Measurements from ENCODE around the gene TMEM248. TPM values are rescaled to one million over a fixed set of nuclear protein-coding genes. Genes with fewer than 3 reads are reported as not detected.

The TMEM248 gene
- total and polyA plus RNA-seq, 2 experiments from 2014 or later, result 40.2 to 73.7 TPM

DNA sequence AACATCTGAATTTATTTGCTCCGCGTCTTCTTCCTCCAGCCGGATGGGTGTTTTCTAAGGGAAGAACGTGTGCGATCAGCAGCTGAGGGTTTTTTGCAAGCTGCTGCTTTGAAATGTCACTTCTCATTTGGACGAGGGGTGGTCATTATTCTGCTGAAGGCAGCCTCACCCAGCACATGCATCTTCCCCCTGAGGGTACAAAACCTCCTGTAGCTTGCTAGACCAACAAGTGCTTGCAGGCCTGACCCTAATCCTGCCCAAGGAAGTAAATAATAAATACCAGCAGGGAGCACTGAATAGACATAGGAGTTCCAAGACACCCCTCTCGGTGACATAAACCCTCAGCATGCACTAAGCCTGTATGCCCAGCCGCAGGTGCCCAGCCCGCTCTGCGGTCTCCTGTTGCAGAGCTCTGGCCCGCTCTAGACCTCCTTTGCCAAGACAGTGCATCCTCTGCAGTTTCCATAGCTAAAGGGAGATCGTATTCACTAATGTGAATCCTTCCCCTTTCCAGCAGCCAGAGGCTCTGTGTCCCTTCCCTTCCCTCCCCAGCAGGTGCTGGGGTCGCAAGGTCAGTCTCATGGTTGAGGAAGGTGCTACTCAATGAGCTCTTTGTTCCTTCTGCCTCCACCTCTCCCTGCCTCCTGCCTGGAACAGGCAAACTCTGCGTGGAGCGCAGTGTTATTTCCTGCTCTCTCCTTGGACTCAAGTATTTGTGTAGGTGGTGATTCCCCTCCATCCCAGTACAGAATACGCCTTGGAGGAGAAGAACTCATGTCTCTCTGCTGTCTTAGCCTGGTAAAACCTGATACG lies 37.7 kb downstream of the TMEM248 start:
- H2AFZ ChIP-seq, result no peak overlapping the region
- H3K4me3 ChIP-seq, result no peak overlapping the region
- peaks cover 4% of the 10 kb centered on the region for H3K27me3 Mint-ChIP-seq (ENCODE audit: insufficient read depth, low read depth, poor library complexity)
- H3K79me2 ChIP-seq (replicated peaks; ENCODE audit: insufficient read depth), result no peaks in the 10 kb centered on the region
- no peak overlapping the region for H3K27ac Mint-ChIP-seq
- peak; percentile 45; the same call in 2 of the 3 replicates for ATAC-seq
- H3K4me3 Mint-ChIP-seq, result no peak overlapping the region
- H3F3A ChIP-seq (replicated peaks; ENCODE audit: low read depth), result no peaks in the 10 kb centered on the region; the same call in 1 of the 2 replicates
- no peaks in the 10 kb centered on the region for H3K4me1 ChIP-seq (ENCODE audit: insufficient read depth)
- no peaks in the 10 kb centered on the region for H4K20me1 ChIP-seq (replicated peaks; ENCODE audit: insufficient read depth)
- H3K4me1 Mint-ChIP-seq, result peaks cover 2% of the 10 kb centered on the region; the same call in 1 of the 3 replicates
- peaks cover 34% of the 10 kb centered on the region; the same call in 2 of the 3 replicates for H3K36me3 Mint-ChIP-seq (ENCODE audit: low read depth)
- peaks cover 10% of the 10 kb centered on the region for H3K36me3 ChIP-seq (ENCODE audit: insufficient read depth)
- TF ChIP-seq ZNF331 (CRISPR knock-in tag; IDR thresholded peaks at IDR 0.05; ENCODE audit: low read depth) (no peak), JUNB (IDR thresholded peaks at IDR 0.05; ENCODE audit: unreplicated experiment) (no peak), EZH2phosphoT487 (IDR thresholded peaks at IDR 0.05; ENCODE audit: unreplicated experiment) (no peak), ZNF114 (CRISPR knock-in tag; IDR thresholded peaks at IDR 0.05) (no peak)
- TF ChIP-seq, protein P1, sequence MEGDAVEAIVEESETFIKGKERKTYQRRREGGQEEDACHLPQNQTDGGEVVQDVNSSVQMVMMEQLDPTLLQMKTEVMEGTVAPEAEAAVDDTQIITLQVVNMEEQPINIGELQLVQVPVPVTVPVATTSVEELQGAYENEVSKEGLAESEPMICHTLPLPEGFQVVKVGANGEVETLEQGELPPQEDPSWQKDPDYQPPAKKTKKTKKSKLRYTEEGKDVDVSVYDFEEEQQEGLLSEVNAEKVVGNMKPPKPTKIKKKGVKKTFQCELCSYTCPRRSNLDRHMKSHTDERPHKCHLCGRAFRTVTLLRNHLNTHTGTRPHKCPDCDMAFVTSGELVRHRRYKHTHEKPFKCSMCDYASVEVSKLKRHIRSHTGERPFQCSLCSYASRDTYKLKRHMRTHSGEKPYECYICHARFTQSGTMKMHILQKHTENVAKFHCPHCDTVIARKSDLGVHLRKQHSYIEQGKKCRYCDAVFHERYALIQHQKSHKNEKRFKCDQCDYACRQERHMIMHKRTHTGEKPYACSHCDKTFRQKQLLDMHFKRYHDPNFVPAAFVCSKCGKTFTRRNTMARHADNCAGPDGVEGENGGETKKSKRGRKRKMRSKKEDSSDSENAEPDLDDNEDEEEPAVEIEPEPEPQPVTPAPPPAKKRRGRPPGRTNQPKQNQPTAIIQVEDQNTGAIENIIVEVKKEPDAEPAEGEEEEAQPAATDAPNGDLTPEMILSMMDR (conservative IDR thresholded peaks at IDR 0.05; ENCODE audit: low read depth in 2 of 2), result no peak
- TF ChIP-seq, protein P2, sequence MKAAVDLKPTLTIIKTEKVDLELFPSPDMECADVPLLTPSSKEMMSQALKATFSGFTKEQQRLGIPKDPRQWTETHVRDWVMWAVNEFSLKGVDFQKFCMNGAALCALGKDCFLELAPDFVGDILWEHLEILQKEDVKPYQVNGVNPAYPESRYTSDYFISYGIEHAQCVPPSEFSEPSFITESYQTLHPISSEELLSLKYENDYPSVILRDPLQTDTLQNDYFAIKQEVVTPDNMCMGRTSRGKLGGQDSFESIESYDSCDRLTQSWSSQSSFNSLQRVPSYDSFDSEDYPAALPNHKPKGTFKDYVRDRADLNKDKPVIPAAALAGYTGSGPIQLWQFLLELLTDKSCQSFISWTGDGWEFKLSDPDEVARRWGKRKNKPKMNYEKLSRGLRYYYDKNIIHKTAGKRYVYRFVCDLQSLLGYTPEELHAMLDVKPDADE (IDR thresholded peaks at IDR 0.05), result no peak
- no peaks in the 10 kb centered on the region for H3K9me2 ChIP-seq (ENCODE audit: insufficient read depth)
- H3K27me3 ChIP-seq (ENCODE audit: insufficient read depth), result no peaks in the 10 kb centered on the region
- H3K27ac ChIP-seq (ENCODE audit: low read depth), result no peak overlapping the region
- DNase-seq (ENCODE audit: low spot score), result no peak
- H3K4me2 ChIP-seq, result no peak overlapping the region
- H3K9me3 Mint-ChIP-seq, result no peaks in the 10 kb centered on the region; the same call in 2 of the 3 replicates

DNA sequence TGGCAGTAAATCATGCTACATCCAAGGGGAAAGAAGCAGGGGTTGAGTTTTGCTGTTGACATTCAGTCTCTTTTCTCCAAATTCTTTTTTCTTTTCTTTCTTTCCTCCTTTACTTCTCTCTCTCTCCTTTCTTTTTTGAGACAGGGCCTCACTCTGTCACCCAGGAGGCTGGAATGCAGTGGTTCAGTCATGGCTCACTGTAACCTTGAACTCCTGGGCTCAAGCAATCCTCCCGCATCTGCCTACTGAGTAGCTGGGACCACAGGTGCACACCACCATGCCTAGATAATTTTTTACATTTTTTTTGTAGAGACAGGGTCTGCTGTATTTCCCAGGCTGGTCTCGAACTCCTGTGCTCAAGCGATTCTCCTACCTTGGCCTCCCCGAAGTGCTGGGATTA lies 39.2 kb downstream of the TMEM248 start:
- Mint-ChIP-seq H3K27ac (no peak overlapping the region), H3K9me3 (peaks cover 9% of the 10 kb centered on the region), H3K27me3 (ENCODE audit: insufficient read depth, low read depth, poor library complexity) (peaks cover 4% of the 10 kb centered on the region), H3K4me3 (no peak overlapping the region), H3K4me1 (peaks cover 2% of the 10 kb centered on the region; the same call in 1 of the 3 replicates), H3K36me3 (ENCODE audit: low read depth) (peaks cover 35% of the 10 kb centered on the region; the same call in 2 of the 3 replicates)
- no peaks in the 10 kb centered on the region for H4K20me1 ChIP-seq (replicated peaks; ENCODE audit: insufficient read depth)
- no peak overlapping the region for H3K4me2 ChIP-seq
- no peaks in the 10 kb centered on the region for H3F3A ChIP-seq (replicated peaks; ENCODE audit: low read depth)
- H3K4me1 ChIP-seq (ENCODE audit: insufficient read depth), result no peaks in the 10 kb centered on the region
- H3K9me2 ChIP-seq (ENCODE audit: insufficient read depth), result no peaks in the 10 kb centered on the region
- H3K4me3 ChIP-seq, result no peak overlapping the region
- peaks cover 10% of the 10 kb centered on the region for H3K36me3 ChIP-seq (ENCODE audit: insufficient read depth)
- H2AFZ ChIP-seq, result no peak overlapping the region
- no peaks in the 10 kb centered on the region for H3K79me2 ChIP-seq (replicated peaks; ENCODE audit: insufficient read depth)
- H3K27me3 ChIP-seq (ENCODE audit: insufficient read depth), result no peaks in the 10 kb centered on the region
- no peak for DNase-seq (ENCODE audit: low spot score)
- H3K27ac ChIP-seq (ENCODE audit: low read depth), result no peak overlapping the region
- no peak for ATAC-seq
- TF ChIP-seq, protein P3, sequence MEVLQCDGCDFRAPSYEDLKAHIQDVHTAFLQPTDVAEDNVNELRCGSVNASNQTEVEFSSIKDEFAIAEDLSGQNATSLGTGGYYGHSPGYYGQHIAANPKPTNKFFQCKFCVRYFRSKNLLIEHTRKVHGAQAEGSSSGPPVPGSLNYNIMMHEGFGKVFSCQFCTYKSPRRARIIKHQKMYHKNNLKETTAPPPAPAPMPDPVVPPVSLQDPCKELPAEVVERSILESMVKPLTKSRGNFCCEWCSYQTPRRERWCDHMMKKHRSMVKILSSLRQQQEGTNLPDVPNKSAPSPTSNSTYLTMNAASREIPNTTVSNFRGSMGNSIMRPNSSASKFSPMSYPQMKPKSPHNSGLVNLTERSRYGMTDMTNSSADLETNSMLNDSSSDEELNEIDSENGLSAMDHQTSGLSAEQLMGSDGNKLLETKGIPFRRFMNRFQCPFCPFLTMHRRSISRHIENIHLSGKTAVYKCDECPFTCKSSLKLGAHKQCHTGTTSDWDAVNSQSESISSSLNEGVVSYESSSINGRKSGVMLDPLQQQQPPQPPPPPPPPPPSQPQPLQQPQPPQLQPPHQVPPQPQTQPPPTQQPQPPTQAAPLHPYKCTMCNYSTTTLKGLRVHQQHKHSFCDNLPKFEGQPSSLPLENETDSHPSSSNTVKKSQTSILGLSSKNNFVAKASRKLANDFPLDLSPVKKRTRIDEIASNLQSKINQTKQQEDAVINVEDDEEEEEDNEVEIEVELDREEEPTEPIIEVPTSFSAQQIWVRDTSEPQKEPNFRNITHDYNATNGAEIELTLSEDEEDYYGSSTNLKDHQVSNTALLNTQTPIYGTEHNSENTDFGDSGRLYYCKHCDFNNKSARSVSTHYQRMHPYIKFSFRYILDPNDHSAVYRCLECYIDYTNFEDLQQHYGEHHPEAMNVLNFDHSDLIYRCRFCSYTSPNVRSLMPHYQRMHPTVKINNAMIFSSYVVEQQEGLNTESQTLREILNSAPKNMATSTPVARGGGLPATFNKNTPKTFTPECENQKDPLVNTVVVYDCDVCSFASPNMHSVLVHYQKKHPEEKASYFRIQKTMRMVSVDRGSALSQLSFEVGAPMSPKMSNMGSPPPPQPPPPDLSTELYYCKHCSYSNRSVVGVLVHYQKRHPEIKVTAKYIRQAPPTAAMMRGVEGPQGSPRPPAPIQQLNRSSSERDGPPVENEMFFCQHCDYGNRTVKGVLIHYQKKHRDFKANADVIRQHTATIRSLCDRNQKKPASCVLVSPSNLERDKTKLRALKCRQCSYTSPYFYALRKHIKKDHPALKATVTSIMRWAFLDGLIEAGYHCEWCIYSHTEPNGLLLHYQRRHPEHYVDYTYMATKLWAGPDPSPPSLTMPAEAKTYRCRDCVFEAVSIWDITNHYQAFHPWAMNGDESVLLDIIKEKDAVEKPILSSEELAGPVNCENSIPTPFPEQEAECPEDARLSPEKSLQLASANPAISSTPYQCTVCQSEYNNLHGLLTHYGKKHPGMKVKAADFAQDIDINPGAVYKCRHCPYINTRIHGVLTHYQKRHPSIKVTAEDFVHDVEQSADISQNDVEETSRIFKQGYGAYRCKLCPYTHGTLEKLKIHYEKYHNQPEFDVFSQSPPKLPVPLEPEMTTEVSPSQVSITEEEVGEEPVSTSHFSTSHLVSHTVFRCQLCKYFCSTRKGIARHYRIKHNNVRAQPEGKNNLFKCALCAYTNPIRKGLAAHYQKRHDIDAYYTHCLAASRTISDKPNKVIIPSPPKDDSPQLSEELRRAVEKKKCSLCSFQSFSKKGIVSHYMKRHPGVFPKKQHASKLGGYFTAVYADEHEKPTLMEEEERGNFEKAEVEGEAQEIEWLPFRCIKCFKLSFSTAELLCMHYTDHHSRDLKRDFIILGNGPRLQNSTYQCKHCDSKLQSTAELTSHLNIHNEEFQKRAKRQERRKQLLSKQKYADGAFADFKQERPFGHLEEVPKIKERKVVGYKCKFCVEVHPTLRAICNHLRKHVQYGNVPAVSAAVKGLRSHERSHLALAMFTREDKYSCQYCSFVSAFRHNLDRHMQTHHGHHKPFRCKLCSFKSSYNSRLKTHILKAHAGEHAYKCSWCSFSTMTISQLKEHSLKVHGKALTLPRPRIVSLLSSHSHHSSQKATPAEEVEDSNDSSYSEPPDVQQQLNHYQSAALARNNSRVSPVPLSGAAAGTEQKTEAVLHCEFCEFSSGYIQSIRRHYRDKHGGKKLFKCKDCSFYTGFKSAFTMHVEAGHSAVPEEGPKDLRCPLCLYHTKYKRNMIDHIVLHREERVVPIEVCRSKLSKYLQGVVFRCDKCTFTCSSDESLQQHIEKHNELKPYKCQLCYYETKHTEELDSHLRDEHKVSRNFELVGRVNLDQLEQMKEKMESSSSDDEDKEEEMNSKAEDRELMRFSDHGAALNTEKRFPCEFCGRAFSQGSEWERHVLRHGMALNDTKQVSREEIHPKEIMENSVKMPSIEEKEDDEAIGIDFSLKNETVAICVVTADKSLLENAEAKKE (CRISPR knock-in tag; IDR thresholded peaks at IDR 0.05), result no peak
- TF ChIP-seq ZNF331 (CRISPR knock-in tag; IDR thresholded peaks at IDR 0.05; ENCODE audit: low read depth), result no peak
- TF ChIP-seq JUNB (IDR thresholded peaks at IDR 0.05; ENCODE audit: unreplicated experiment), result no peak
- no peak for TF ChIP-seq NANOG (IDR thresholded peaks at IDR 0.05; ENCODE audit: borderline replicate concordance)
- no peak for TF ChIP-seq POLR2AphosphoS5 (IDR thresholded peaks at IDR 0.05; ENCODE audit: low read depth)
- no peak for TF ChIP-seq EZH2 (IDR thresholded peaks at IDR 0.05; ENCODE audit: low read depth, unreplicated experiment)
